Measurements from ENCODE around the gene POLR3H.
A peak's percentile ranks its signal among the peaks of the same experiment; 100 is the strongest.

POLR3H gene

DNA sequence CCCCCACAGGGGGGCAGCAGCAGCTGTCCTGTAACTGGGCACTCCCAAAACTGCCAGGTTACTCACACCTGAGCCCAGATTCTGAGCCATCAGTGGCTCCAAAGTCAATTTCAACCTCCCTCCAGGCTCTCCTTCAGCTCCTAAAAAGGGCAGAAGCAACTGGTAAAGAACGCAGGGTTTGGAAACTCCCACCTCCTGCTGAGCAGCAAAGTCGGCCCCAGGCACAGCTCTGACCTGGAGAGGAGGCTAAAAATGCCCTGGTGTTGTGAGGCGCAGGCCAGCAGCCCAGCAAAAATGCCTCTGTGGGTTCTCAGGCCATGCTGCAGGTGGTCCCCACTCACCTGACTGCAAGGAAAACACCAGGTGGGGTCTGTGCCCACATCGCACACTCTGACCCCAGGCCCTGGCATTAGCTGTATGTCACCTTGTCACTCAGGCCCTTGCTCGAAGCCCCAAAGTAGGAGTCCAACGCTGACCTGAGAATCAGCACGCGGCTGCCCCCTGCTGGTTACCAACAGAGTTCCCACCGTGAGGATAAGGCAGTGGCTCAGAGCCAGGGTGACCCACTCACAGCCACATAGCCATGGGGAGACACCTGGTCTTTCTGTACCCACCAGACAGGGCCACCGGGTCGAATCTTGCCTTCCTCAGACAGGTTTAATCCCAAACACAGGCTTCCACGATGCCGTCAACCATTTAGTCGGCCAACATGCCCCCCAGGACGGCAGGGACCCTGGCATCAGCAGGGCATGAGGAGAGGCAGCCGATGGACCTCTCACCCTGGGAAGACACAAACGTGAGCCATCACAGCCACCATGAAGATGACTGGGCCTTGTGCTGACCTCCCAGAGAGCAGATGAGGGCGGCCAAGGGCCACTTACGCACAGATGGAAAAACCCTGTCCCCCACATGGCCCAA is 11.1 kb downstream of the POLR3H start:
- peak; percentile 73 for DNase-seq

DNA sequence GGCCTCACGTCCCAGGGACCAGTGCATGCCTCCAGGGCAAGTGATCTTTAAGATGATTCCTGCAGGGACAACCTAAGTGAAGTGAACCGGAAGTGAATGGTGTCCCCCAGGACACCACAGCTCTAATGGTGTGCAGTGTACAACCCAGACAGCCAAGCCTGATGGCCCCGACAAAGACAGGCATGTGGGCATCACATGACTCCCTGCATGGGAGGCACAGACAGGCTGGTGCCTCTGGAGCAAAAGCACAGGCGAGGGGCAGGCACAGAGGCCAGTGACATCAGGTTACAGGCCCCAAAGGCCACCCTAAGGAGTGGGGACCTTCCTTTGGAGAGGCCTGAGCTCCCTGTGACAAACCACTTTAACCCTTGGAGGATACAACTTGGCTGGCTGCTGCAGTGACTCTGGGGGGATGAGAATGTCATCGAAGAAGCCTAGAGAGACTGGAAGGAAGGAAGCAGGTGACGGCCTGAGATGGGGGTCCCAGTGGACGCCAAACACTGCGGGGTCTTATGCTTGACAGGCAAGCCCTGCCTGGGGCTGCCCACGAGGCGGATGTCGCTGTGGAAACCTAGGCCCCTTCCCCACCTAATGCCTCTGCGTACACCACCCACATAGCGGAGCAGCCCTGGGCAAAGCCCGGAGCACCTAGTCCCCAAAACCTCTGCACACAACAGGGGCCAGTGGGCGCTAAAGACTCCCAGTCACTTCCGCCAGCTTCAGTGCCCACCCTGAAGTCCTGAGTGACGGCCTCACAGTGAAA is 12.4 kb downstream of the POLR3H start:
- no peak for DNase-seq

DNA sequence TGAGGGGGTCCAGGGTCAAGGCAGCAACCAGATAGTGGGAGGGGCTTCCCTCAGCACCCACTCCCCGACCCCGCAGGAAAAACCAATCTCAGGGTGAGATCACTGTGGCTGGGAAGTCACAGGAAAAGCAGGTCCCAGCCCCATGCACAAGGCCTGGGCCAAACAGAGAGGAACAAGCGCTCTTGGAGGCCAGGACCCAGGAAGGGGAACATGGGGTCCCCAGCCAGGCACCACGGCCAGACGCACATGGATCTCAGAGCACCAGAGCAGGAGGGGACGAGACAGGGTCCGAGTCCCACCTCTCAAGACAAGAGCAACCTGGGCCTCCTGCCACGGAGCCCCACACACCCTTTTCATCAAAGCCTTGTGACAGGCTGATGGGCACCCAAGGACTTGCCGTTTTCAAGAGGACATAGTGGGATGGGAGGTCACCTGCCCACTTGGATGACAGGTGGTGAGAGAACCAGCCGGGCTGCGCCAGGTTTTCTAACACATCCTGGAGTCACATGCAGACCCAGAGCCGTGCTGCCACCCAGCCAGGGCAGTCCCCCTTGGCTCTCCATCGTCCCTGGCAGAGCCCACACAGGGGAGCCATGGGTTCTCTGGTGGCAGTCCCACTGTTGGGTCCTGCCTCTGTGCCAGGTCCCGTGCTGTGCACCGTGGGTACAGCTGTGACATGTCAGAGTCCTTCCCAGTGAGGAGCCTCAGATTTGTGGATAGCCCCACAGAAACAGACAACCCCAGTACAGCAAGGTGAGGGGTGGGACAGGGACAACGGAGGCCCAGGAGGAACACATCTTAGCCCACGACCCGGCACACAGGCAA is 13.2 kb downstream of the POLR3H start:
- no peak for DNase-seq

DNA sequence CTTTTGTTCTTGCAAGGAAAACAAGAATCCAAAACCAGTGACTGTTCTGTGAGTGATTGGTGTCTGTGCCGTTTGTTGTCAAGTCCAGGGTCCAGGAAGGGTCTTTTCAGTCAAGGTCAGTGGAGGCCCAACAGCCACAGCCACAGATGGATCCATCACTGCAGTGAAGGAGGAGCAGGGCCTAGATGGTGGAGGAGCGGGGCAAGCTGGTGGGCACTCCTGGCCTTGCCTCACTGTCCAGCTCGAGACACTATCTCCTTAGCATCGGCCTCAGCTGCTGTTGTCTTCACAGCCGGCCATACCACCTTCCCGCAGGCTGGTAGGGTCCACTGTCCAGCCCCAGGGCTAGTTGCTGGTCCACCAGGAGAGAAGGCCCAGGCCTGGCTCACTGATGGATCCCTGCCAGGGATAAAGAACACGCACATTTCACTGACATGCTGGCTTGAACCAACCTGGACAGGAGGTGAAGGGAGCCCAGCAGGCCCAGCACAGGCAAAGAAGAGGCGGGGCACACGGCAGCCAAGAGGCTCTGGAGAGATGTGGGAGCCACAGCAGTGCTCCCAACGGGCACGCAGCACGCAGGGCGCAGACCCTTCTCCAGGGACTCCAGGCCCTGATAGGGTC is 15.2 kb downstream of the POLR3H start:
- DNase-seq: no peak

DNA sequence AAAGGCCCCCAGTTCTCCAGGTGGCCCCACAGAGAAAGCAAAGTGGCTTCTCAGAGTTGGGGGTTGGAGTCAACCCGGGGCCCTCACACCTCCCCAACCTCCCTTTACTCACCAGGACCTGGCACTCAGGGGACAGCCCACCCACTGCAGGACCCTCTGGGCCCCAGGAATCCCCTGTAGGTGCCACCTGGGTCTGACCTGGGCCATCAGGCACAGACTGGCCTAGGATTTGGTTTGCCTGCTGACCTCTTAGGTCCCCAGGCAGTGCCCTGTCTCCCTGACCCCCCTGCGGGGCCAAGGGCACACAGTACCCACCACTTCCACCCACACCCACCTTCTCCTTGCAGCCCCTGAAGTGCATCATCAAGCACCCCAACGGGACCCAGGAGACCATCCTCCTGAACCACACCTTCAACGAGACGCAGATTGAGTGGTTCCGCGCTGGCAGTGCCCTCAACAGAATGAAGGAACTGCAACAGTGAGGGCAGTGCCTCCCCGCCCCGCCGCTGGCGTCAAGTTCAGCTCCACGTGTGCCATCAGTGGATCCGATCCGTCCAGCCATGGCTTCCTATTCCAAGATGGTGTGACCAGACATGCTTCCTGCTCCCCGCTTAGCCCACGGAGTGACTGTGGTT is 16.0 kb downstream of the POLR3H start:
- no peak for DNase-seq

DNA sequence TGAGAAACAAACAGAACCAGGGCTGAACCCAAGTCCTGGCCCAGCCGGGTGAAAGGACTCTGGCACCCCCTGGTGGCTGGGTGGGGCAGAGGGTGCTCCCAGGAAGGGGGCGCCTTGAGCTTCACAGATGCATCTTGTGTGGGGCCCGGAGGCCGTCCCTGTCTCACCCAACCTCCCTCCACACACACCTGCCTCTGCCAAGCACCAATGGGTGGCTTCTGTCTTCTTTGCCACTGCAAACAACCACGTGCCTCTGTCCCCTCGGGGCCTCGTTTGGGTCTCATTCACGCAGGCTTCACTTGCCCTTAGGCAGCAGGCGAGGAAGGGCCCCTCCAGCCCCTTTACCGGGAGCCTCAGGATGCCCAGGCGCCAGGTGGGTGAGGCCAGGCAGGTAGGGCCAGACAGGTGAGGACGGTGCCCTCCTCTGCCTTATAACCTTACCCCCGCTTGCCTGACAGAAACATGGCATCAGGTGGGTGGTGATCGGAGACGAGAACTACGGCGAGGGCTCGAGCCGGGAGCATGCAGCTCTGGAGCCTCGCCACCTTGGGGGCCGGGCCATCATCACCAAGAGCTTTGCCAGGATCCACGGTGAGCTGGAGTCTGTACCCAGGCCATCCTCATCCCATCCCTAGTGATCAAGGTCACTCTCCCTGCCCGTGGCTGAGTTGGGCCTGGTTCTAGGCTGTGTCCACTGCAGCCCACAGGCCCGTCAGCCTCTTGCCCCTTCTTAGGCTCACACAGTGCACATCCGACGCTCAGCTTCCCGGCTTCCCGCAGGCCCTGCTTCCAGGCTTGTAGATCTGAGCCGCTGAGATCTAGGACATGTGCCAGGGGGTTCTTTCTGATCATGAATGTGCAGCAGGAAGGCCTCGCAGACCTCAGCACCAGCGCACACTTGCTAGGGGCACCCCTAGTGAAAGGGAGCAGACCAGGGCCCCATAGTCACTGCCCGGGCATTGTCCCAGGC is 17.2 kb downstream of the POLR3H start:
- peak; percentile 76 for DNase-seq

DNA sequence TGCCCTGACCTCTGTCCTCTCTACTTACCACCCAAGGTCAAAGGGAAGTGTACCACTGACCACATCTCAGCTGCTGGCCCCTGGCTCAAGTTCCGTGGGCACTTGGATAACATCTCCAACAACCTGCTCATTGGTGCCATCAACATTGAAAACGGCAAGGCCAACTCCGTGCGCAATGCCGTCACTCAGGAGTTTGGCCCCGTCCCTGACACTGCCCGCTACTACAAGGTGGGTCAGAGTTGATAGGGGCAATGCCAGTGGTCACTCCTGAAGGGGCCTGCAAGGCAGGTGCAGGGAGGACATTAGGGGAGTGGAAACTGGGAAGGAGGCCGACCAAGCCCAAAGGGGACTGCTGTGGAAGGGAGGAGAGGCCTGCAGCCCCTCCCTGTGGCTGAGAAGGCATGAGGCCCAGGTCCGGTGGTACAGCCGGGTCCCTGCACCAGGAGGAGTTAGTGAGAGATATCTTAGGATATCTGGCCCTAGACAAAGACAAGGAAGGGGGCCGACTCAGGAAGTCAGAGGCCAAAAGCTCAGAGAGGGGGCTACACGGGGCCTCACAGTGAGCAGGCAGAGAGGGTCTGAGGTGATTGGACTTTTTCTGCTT is 17.9 kb downstream of the POLR3H start:
- no peak for DNase-seq

DNA sequence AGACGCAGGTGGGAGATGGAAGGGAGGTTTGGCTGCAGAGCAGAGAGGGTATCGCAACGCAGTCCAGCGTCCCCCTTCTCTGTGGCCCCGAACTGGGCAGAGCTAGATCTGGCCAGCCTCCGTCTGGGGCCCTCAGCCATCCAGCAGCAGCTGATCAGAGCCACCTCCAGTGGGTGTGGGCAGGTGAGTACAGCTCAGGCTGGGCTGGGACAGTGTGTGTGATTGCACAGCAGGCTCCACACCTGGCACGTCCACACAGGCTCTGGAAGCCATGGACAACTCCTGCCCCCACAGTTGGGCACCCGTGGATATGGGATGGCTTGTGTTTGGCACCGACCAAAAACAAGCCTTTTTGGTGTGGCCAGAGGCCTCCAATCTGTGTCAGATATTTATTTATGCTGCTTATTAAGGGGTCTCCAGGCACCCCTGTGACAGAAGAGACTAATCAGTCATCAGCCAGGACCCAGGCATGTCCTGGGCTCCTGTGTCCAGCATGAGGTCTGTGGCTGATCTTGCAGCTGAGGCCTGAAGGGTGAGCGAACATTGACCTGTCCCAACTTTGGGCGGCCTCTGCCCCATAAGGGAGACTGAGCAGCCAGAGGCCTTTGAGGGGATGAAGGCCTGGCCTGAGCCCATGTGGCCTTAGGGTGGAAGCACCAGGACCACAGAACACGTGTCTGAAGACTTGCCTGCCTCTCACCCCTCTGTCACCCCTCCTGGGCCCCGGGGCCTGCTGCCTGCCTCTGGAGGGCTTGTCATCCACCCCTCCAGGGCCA is 18.6 kb downstream of the POLR3H start:
- DNase-seq: no peak

DNA sequence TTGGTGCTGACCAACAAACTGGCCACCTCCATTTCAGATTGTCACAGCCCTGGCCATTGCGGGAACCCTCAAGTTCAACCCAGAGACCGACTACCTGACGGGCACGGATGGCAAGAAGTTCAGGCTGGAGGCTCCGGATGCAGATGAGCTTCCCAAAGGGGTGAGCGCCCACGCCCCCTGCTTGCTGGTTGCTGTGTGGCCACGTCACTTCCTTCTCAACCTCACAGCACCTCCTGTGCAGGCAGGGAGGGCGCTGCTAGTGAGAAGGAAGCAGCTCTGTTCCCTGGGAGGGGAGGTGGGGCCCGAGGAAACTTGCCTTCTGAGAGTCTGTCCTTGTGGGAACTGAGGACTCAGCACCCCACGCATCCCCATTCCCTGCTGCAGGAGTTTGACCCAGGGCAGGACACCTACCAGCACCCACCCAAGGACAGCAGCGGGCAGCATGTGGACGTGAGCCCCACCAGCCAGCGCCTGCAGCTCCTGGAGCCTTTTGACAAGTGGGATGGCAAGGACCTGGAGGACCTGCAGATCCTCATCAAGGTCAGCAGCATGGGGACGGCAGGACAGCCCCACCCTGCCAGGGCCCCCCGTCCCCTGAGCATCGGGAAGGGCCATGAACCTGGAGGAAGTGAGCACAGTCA is 19.3 kb downstream of the POLR3H start:
- DNase-seq: peak; percentile 68

DNA sequence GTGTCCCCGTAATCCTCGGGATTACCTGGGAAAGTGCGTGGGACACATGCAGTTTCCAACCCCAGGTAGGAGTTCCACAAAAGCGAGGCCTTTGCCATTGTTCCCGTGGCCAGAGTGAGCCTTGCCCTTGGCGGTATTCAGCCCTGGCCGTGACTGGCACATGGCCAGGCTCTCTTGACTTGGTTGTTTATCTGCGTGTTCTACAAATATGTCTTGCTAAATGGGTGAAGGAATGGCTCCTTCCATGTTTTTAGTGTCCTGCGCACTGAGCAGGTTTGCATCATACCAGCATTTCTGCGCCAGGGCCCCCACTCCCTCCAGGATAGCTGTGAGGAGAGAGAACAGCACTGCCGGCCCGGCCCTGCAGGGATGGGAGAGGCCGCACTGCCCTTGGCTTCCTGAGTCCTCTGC is 20.0 kb downstream of the POLR3H start:
- no peak for DNase-seq

DNA sequence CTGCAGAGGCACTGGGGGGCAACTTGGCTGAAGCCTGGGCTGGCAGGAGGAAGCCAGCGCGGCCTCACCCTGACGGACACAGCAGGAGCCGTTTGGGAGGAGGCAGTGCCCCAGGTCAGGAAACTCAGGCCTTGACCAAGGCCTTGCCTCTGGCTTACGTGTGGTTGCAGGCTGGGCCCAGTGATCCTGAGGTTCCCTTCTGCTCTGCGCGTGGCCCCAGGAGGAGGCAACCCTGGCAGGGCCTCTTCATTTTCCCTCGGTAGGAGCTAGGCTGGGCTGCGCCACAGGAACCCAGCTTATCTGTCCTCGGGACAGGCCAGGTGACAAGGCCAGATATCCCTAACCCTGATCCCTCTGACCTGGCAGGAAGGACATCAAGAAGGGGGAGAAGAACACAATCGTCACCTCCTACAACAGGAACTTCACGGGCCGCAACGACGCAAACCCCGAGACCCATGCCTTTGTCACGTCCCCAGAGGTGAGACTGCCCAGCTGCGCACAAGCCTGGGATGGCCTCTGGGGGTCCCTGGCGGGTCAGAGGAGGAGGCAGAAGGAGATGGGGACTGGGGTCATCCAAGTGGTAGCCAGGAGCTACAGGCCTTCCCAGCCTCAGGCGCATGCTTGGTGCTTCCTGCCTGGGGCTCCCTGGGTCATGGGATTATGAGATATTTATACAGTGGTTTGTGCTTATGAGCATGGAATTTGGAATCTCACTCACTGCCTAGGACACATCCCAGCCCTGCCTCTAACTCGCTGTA is 20.6 kb downstream of the POLR3H start:
- DNase-seq: no peak

DNA sequence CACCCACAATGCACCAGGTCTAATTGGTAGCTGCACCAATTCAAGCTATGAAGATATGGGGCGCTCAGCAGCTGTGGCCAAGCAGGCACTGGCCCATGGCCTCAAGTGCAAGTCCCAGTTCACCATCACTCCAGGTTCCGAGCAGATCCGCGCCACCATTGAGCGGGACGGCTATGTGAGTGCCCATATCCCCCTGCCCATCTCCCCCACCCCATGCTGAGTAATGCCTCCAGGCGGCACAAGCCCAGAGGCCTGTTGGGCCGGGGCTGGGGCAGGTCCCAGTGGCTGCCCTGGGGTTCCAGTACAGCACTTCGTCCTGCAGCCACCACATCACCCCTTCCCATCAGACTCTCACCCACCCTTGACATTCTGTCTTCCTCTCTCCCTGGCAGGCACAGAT is 21.5 kb downstream of the POLR3H start:
- DNase-seq: no peak

DNA sequence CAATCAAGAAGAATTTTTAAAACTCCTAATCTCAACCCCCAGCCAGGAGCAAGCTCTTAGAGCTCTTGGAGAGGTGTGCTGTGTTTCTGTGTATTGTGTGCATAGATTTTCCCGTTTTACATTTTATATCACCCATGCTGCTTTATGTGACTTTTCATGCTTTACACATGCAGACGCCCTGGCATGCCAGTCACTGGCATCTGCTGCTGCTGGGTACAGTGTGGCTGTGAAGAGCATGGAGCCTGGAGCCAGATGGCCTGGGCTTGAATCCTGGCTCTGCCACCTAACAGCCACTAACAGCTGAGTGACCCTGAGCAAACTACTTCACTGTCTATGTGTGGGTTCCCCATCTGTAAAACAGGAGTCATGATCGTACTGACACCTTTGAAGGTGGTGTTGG is 23.1 kb downstream of the POLR3H start:
- DNase-seq: no peak

DNA sequence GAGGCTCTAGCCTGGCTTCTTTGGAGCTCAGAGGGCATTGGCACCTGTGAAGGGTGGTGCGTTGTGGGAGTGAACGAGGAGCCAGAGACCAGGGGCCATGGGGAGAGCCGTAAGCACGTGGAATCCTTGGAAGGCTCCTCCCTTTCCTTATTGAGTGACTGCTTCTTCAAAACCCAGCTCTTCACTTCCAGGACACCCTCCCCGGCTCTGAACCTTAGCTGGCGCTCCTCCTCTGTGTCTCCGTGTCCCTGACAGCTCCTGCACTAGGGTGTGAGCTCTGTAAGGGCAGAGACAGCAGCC is 26.3 kb downstream of the POLR3H start:
- DNase-seq: no peak

DNA sequence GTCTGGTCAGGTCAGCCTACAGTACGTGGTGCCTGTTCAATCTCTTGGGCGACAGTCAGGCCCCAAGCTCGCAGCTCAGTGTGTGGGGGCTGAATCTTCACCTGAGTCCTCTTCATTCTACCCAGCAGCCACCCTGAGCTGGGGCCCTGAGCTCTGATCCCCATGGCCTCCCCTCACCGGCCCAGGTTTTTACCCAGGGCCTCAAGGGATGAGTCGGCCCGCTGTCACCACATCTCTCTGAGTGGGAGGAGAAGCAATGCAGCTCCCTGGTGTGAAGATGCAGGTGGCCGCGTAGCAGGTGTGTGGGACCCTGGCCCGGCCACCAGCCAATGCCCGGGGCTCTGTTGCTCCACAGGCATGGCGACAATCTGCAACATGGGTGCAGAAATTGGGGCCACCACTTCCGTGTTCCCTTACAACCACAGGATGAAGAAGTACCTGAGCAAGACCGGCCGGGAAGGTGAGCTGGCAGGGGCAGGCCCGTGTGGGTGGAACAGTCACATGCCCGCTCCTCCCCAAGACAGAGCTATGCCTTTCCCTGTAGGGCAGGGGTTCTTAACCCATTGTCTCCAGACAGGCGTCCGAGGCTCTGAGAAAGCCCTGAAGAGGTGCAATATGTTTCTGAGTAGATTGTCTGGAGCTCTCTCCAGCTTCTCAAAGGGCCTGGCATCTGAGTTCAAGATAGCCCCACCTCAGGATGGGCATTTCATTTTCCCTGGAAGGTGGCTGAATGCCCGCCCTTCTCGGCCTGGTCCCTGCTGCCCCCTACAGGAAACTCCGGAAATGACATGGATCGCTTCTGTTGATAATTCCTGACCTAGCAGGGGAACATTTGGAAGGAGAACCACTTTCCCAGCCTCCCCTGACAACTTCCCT is 26.9 kb downstream of the POLR3H start:
- DNase-seq: peak; percentile 38

DNA sequence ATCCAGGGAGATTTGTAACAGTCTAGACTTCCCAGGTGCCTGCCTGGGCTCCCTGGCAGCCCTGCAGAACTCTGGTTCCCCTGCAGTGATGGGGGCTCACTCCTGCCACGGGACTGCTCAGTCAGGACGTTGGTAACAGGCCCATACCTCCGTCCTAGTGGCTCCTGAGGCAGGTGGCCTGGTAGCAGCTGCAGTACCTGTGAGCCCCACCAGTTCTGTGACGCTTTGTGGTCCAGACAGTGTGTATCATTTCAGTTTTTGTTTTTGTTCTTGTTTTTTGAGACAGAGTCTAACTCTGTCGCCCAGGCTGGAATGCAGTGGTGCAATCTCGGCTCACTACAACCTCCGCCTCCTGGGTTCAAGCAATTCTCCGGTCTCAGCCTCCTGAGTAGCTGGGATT is 27.8 kb downstream of the POLR3H start:
- no peak for DNase-seq

DNA sequence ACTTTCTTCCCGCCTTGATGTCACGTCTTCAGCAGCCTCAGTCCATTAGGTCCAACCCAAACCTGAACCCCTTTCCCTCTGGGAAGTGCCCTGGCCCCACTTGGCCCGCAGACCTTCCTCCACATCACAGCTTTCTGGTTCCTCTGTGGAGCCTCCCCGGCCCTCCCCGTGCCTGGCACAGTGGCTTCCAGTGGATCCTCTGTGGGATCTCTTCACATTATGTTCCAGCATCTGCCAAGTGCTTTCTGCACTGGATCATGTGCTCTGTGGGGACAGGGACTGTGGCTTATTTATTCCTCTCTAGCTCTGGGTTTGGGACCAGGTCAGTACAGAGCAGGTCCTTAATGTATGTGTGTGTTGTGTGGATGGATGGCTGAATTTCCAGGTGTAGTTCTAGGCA is 30.9 kb downstream of the POLR3H start:
- DNase-seq: no peak
